Cerebellar cortex (tissue), 1 donor: ENCODE results near the gene MACROD2.

Experiments used
- DNase-seq: peaks from one replicate; pipeline ENCODE4 v3.0.0-alpha.2; 2015; ENCODE audit warnings: low spot score

Gene MACROD2

GRCh38 chr20:14865731-14866130, 870.4 kb downstream of the MACROD2 start:
- no peak for DNase-seq

GRCh38 chr20:14866841-14867514, 871.7 kb downstream of the MACROD2 start:
- DNase-seq: peak; percentile 46

GRCh38 chr20:14877301-14878028, 882.1 kb downstream of the MACROD2 start:
- no peak for DNase-seq

GRCh38 chr20:14878676-14879019, 883.3 kb downstream of the MACROD2 start:
- no peak for DNase-seq

- DNase-seq: no peak
Measured at GRCh38 chr20:14879020-14879697, 883.8 kb downstream of the MACROD2 start.

DNA sequence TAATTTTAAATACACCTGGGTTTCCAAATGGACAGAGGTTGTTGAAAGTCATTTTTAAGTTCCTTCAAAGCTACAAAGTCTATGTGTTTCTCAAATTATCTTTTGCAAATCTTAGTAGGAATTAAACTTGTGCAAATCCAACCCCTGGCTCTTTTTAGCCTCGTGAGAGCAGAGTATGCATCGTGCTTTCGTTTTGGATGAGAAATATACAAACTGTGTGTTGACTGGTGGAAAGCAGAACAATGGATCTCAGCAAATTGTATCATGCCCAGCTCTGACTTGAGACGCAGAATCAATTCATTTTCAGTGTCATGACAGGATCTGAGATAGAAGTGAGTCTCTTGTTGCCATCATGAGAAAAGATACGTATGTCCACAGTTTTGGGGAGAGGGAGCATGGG, 884.5 kb downstream of the MACROD2 start:
- DNase-seq: no peak

- DNase-seq: no peak
Measured at GRCh38 chr20:14881518-14881917, 886.2 kb downstream of the MACROD2 start.

DNA sequence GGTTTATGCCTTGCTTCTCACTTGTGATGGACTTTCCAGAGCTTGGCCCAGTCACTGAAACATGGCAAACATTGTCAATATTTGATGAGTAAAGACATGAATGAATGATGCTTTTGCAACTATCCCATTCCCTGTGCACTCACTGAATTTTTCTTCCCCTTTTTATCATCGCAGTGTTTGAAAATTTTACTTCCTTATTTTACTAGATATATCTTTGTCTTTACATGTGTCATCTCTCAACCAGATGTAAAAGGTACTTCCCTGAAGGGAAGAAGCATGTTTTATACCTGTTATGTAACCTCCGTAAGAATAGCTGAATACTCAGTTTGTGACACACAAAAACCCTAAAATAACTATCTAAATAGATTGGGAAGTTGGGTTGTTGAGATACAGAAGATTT, 886.8 kb downstream of the MACROD2 start:
- DNase-seq: no peak

DNA sequence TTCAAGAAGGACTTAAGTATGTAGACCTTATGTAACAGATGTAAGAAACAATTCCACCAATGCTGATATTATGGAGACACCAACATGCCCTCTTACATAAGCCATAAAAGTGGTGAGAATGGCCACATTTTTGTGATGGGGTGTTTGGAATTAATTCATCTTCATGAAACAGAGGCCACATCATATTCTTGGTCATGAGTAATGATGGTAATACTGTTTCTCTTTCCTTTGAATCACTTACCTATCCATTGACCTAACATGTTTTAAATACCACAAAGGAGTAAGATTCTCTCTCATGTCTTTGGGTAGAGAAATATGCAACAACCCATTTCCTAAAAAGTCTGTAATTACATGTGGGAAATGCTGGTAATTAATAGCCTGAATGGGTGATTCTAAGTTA, 887.5 kb downstream of the MACROD2 start:
- no peak for DNase-seq

DNA sequence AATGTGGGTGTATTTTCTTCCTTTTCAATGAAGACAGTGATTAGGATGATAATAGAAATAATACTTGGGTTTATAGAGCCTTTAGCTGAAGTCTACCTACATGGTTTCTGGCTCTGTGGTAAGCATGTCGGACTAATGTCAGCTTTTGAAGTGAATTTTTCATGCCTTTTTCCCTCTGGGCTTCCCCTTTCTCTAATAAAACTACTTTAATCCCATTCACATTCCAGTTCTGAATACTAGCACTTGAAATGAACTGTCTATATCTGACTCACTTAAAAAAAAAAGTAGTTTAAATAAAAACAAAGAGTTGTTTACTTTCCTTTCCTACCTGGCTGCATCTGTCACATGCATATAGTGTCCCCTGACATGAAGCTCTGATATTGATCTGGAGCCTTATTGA, 888.0 kb downstream of the MACROD2 start:
- no peak for DNase-seq

- no peak for DNase-seq
Measured at GRCh38 chr20:14885661-14886060, 890.3 kb downstream of the MACROD2 start.

DNA sequence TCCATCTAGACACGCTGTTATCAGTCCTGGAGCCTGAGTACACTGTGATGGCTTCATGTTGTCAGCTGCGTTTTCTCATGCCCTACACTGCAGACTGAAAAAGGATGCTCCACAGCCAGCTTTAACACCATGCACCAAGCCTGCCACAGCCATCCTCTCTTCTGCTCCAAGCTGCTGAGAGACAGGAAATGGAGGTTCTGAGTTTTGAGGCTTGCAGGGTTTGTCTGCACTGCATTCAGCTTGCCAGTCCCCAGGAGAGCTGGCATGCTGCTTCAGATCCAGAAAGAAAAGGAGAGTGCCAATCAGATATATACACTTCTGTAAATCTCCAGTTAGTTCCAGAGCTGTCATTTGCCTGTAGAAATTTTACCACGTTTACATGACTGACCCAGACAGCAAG, 892.8 kb downstream of the MACROD2 start:
- DNase-seq: peak; percentile 74

DNA sequence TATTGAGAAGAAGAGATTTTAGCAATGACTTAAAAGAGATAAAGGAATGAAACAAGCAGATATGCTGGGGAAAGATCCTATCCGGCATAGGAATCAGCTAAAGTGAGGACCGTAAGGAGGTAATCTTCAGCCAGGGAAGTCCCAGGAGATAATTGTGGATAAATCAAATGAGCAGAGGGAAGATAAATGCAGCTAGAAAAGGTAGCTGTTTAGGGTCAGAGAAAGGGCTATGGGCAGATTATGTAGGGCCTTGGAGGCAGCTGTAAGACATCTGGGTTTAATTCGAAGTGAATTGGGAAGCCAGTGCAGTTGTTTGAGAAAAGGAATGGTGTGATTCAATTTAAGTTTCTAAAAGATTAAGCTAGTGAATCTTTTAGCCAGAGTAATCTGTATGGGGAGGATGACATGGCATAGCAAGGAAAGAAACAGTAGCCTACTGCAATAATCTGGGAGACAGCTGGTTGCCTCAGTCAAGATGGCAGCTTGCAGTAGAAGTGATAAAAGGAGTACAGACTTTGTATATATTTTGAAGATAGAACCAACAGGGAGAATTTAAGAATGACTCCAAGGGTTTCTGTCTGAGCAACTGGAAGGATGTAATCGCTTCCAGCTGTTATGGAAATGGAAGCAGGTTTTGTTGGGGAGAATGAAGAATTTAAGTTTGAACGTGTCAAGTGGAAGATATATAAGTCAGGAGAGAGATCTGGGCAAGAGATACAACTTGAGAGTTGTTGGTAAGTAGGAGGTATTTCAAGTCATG, 894.4 kb downstream of the MACROD2 start:
- no peak for DNase-seq

DNA sequence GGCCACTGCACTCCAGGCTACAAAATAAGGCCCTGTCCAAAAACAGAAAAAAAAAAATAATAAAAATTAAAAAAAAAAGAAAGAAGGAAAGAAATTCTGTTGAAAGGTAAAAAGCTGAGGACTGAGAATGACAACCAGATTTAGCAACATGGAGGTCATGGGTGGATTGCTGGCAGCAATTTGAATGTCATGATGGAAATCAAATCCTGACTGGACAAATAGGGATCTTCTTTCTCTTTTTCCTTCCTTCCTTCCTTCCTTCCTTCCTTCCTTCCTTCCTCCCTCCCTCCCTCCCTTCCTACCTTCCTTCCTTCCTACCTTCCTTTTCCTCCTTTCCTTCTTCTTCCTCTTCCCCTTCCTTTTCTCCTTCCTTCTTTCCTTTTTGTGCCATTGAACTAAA, 895.4 kb downstream of the MACROD2 start:
- DNase-seq: no peak

DNA sequence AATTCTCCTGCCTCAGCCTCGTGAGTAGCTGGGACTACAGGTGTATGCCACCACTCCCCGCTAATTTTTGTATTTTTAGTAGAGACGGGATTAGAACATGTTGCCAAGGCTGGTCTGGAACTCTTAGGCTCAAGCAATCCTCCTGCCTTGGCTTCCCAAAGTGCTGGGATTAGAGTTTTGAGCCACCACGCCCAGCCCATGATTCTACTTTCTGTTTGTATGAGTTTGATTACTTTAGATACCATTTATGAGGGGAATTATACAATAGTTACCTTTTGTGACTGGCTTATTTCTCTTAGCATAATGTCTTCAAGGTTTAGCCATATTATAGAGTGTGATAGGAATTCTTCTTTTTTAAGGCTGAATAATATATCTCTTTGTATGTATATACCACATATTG, 897.5 kb downstream of the MACROD2 start:
- no peak for DNase-seq

DNA sequence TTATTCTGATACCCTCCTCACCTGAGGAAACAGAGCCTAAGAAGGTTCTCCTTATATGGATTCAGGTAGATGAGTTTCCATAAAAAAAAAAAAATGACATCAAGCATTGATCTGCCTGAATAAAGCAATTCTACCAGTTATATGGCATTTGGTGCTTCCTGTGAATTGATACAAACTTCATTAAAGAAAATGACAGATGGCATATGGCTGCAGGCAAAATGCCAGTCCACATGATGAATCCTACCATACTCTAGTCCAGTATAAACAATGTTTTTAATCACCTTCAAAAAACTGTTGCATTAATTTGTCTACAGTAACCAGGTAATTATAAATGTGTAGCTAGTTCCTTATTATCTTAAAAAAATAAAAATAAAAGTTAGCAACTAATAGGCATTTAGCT, 901.3 kb downstream of the MACROD2 start:
- peak; percentile 79 for DNase-seq

- no peak for DNase-seq
Measured at GRCh38 chr20:14897608-14898007, 902.3 kb downstream of the MACROD2 start.

DNA sequence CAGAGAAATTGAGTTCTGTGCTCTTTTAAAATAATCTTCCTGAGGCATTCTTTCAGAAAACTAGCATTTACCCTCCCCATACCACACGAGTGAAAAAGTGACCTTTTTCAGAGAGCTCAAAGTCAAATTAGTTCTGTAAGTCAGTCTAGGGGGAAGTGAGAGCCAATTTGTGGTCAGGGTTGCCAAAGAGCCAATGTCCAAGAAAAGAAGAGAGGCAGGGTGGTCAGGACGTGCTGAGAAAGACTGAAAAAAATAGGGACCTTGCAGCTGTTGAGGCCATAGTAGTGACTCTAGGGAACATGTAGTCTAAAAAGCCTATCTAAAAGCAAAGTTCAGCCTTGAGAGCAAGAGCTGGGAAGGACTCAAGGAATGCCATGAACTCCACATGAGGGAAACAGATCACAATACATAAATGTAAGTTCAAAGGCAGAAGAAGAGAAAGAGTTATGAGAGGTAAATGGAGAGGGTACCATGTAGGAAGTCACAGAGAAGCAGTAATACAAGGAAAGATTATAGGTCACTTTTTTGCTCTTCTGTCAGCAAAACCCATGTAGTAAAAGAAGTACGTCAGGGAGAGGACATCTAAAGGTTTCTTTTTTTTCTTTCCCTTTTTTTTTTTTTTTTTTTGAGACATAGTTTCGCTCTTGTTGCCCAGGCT, 907.2 kb downstream of the MACROD2 start:
- DNase-seq: no peak

GRCh38 chr20:14906908-14907434, 911.7 kb downstream of the MACROD2 start:
- DNase-seq: no peak

GRCh38 chr20:14910126-14910525, 914.8 kb downstream of the MACROD2 start:
- DNase-seq: no peak

- DNase-seq: no peak
Measured at GRCh38 chr20:14913896-14914620, 918.7 kb downstream of the MACROD2 start.
